SH-SY5Y (cell line): ENCODE results near the gene UFSP2.
A peak's percentile ranks its signal among the peaks of the same experiment; 100 is the strongest.

Experiments
- GATA2 ChIP-seq: IDR thresholded peaks from 2 replicates; pipeline ENCODE4 v1.6.1; 2011; ENCODE audit warnings: mild to moderate bottlenecking, low read depth, low read length
- GATA3 ChIP-seq: IDR thresholded peaks from 2 replicates; pipeline ENCODE4 v1.6.1; 2011; ENCODE audit warnings: low read depth, mild to moderate bottlenecking, low read length, moderate library complexity

The UFSP2 gene

DNA sequence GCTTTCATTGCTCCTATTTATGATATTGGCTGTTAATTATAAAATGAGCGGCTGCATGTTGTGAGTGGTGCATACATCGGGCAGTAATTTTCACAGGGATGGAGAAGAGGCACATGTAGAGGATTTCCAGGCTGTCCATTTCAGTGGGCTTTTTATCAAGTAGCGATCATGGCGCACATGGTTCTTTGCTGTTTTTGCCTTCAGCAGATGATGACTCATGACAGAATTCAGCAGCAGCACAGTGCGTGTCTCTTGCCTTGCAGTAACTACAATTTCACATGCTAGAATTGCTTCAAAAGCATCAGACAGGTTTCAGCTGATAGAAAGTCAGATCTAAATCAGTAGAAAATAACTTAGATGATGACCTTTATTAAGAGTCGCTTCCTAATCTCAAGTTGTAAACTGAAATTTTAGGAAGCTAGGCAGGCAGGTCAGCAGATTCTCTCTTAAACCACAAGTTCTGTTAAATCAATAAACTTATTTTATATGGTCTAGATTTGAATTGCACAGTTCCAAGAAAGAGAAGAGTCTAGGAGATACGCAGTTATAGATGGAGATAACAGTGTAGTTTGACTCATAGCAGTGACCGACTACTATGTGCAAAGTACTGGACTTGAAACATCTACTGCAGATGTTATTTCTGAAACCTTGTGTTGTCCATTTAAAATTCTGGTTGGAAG, 65.9 kb downstream of the UFSP2 start:
- TF ChIP-seq GATA2: peak; percentile 80
- TF ChIP-seq GATA3: no peak

DNA sequence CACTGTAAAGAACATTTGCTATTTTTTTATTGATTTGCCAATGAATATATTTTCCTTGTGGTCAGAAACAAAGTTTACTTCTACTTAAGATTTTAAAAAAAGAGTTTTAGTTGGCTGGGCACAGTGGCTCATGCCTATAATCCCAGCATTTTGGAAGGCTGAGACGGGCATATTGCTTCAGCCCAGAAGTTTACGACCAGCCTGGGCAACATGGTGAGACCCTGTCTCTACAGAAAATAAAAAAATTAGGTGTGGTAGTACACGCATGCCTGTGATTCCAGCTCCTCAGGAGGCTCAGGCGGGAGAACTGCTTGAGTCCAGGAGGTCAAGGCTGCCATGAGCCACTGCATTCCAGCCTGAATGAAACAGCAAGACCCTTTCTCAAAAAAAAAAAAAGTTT, 66.8 kb downstream of the UFSP2 start:
- no peak for TF ChIP-seq GATA3
- no peak for TF ChIP-seq GATA2

DNA sequence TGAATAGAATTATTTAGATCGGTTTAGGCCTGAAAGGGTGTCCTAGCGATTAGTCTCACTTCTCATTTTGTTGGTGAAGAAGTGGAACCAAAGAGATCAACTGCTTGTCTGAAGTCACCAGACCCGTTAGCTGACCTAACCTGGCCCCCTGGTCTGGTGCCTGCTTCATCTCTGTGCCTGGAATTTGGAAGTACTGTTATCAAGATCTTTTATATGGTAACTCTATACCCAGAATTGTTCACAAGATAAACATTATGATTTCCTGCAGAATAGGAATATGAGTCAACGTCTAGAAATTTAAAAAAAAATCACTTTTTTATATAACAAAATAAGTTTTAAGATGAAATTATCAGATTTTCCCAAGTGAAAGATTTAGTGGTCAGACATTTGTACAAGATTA, 67.2 kb downstream of the UFSP2 start:
- TF ChIP-seq GATA2 (no peak), GATA3 (no peak)

GRCh38 chr4:185357733-185358440, 67.9 kb downstream of the UFSP2 start:
- TF ChIP-seq GATA3 (no peak), GATA2 (no peak)

- TF ChIP-seq GATA3: no peak
- TF ChIP-seq GATA2: no peak
Measured at GRCh38 chr4:185357211-185357610, 68.6 kb downstream of the UFSP2 start.

- TF ChIP-seq GATA3: no peak
- no peak for TF ChIP-seq GATA2
Measured at GRCh38 chr4:185352741-185353140, 73.0 kb downstream of the UFSP2 start.

DNA sequence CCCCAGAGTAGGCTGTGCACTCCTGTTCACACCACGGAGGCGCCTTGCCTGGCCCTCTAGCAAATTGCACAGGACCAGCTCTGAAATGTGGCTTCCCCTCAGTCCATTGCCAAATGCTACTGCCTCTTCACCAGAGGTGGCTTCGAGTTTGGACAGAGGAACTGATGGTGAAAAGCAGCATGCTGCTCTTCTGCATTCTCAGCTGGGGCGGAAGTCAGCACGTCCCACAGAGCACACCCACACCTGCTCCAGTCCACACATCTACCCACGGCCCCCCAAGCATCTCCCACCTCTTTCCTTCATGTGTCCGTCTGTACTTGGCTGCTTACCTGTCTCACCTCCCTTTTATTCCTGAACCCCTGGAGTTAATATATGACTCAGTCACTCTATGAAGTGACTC, 73.6 kb downstream of the UFSP2 start:
- no peak for TF ChIP-seq GATA2
- TF ChIP-seq GATA3: no peak

DNA sequence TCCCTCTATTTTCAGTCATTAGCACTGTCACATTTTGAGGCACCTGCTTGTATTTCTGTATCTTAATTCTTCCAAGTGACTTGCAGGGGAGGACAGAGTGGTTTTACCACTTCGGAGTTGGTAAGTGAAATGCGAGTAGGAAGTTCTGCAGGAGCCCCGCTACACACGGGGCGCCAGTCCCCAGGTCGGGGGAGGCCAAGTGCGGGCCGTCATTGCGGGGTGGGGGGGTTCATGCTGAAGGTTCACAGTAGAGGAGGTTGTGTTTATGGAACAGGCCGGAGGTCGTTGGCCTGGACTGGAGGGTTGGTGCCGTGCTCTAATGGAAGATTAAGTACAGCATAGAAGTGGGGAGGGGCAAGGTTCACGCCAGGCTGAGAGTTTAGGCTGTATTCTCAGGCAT, 74.1 kb downstream of the UFSP2 start:
- TF ChIP-seq GATA2 (no peak), GATA3 (no peak)
